ENCODE data around the gene SLC35B2. TPM values are rescaled to one million over a fixed set of nuclear protein-coding genes. Genes with fewer than 3 reads are reported as not detected.

SLC35B2 gene
- total and polyA plus RNA-seq, 11 donors = 10.2 to 36.7 (median 26.4) TPM

- Histone ChIP-seq H3K4me1 (no peaks in the 10 kb centered on the region), H3K9me3 (no peaks in the 10 kb centered on the region), H3K27ac (no peak overlapping the region), H3K27me3 (peaks cover 8 to 70% (median 30%) of the 10 kb centered on the region in 9 donors), H3K36me3 (no peaks in the 10 kb centered on the region), H3K4me3 (no peak overlapping the region)
- no peak for TF ChIP-seq CTCF (IDR thresholded peaks at IDR 0.05)
- TF ChIP-seq POLR2A (IDR thresholded peaks at IDR 0.05) = no peak
- no peak for ATAC-seq
- no peak for DNase-seq
- intact Hi-C loops (cut with DNase I) = no loop called here
- 86 to 94% (median 89%) methylated on average over 10 to 12 of the region's 12 CpGs for WGBS, 4 donors
These were observed 28.9 kb upstream of the SLC35B2 start for GRCh38 chr6:44286285-44286565.

GRCh38 chr6:44285552-44286284 is 28.4 kb upstream of the SLC35B2 start:
- WGBS, 4 donors = 54 to 75% (median 72%) methylated on average over 12 to 25 of the region's 25 CpGs
- no peak overlapping the region for H3K27ac ChIP-seq
- H3K36me3 ChIP-seq = no peaks in the 10 kb centered on the region
- intact Hi-C loops (cut with DNase I) = no loop called here
- H3K9me3 ChIP-seq = no peaks in the 10 kb centered on the region
- no peaks in the 10 kb centered on the region for H3K4me1 ChIP-seq
- no peak for TF ChIP-seq CTCF (IDR thresholded peaks at IDR 0.05)
- no peak for TF ChIP-seq POLR2A (IDR thresholded peaks at IDR 0.05)
- DNase-seq (no peak), ATAC-seq (no peak)
- peaks cover 6 to 65% (median 27%) of the 10 kb centered on the region in 9 donors for H3K27me3 ChIP-seq
- no peak overlapping the region for H3K4me3 ChIP-seq

GRCh38 chr6:44284867-44285266 is 27.5 kb upstream of the SLC35B2 start:
- H3K4me1 ChIP-seq = no peaks in the 10 kb centered on the region

GRCh38 chr6:44284121-44284520 is 26.8 kb upstream of the SLC35B2 start:
- H3K27ac ChIP-seq = no peak overlapping the region
- intact Hi-C loops (cut with DNase I) = no loop called here
- WGBS, 4 donors = 49 to 62% (median 56%) methylated on average over 2 of the region's 2 CpGs
- ATAC-seq (no peak), DNase-seq (no peak)
- H3K36me3 ChIP-seq = no peaks in the 10 kb centered on the region
- TF ChIP-seq POLR2A (IDR thresholded peaks at IDR 0.05) (no peak), CTCF (IDR thresholded peaks at IDR 0.05) (no peak)
- no peaks in the 10 kb centered on the region for H3K9me3 ChIP-seq
- no peaks in the 10 kb centered on the region for H3K4me1 ChIP-seq
- H3K4me3 ChIP-seq = no peak overlapping the region
- H3K27me3 ChIP-seq = peaks cover 0 to 49% (median 13%) of the 10 kb centered on the region in 9 donors

More at GRCh38 chr6:44284867-44285266, 27.5 kb upstream of the SLC35B2 start:
- 51 to 61% (median 58%) methylated on average over 4 of the region's 4 CpGs for WGBS, 4 donors
- ATAC-seq (no peak), DNase-seq (no peak)
- H3K9me3 ChIP-seq = no peaks in the 10 kb centered on the region
- H3K4me3 ChIP-seq = no peak overlapping the region
- TF ChIP-seq POLR2A (IDR thresholded peaks at IDR 0.05) = no peak
- TF ChIP-seq CTCF (IDR thresholded peaks at IDR 0.05) = no peak
- intact Hi-C loops (cut with DNase I) = no loop called here
- no peaks in the 10 kb centered on the region for H3K36me3 ChIP-seq
- H3K27ac ChIP-seq = no peak overlapping the region
- H3K27me3 ChIP-seq = peaks cover 3 to 56% (median 19%) of the 10 kb centered on the region in 9 donors
